ENCODE results near the gene AQP11. TPM values are rescaled to one million over a fixed set of nuclear protein-coding genes. Genes with fewer than 3 reads are reported as not detected.

The AQP11 gene
- total RNA-seq, 1 donor from 2014 or later: 0.58 TPM

DNA sequence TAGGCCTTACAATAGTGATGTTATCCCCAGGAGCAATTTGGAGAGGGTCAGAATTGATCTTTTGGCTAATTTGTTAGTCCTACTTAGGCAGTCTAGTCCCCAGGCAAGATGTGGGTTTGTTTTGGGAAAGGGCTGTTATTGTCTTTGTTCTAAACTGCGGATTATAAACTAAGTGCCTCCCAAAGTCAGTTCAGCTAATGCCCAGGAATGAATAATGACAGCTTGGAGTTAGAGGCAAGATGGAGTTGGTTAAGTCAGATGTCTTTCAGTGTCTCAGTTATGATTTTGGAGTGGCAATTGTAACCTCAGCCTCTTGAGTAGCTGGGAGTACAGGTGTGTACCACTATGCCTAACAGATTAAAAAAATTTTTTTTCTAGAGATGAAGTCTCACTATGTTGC, 55.1 kb downstream of the AQP11 start:
- DNase-seq (ENCODE audit: low read depth): no peak
- H3K4me3 ChIP-seq (ENCODE audit: low read depth, low read length): no peak overlapping the region
- TF ChIP-seq, protein P1, sequence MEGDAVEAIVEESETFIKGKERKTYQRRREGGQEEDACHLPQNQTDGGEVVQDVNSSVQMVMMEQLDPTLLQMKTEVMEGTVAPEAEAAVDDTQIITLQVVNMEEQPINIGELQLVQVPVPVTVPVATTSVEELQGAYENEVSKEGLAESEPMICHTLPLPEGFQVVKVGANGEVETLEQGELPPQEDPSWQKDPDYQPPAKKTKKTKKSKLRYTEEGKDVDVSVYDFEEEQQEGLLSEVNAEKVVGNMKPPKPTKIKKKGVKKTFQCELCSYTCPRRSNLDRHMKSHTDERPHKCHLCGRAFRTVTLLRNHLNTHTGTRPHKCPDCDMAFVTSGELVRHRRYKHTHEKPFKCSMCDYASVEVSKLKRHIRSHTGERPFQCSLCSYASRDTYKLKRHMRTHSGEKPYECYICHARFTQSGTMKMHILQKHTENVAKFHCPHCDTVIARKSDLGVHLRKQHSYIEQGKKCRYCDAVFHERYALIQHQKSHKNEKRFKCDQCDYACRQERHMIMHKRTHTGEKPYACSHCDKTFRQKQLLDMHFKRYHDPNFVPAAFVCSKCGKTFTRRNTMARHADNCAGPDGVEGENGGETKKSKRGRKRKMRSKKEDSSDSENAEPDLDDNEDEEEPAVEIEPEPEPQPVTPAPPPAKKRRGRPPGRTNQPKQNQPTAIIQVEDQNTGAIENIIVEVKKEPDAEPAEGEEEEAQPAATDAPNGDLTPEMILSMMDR (conservative IDR thresholded peaks at IDR 0.05; ENCODE audit: low read depth, low read length): no peak

DNA sequence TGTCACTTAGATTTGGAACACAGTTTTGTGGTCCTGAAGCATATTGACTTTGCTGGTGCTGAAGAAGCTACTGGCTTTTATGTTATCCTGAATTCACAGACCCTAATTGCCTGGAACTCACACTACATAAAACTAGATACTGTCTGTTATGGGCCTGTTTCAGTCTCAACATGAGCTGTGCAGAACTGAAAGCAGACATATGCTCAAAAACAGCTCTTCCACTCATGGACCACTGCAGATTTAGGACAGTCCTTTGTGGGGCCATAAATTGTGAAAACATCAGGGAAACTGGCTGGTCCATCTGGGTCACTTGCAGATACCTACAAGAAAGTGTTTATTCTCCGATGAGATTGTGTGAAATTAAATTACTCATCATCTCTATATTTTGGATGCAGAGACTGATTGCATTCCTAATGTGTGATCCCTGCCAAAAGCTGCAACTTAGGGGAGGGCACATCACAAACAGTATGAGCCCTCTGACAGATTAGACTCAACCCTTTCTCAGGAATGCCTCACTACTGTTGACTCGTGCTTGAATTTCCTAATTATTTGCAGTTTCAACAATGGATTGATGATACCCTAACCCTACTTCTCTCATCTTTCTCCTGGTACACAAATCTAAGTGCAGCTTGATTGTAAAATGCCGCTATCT, 58.0 kb downstream of the AQP11 start:
- TF ChIP-seq, protein P1 (conservative IDR thresholded peaks at IDR 0.05; ENCODE audit: low read depth, low read length): no peak
- no peak overlapping the region for H3K4me3 ChIP-seq (ENCODE audit: low read depth, low read length)
- DNase-seq (ENCODE audit: low read depth): no peak

DNA sequence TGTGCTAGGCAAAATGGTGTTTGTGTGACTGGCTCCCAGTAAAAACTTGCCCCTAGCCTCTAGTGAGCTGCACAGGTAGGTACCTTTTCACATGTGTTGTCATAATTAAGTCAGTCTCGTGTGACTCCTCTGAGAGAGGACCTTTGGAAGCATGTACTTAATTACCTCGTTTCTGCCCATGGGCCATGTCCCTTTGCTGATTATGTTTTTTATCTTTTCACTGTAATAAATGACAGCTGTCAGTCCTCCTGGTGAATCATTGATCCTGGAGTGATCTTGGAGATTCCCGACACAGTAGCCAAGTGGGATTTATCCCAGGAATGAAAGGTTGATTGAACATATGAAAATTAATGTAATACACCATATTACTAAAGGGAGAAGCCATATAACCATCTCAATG, 60.4 kb downstream of the AQP11 start:
- no peak overlapping the region for H3K4me3 ChIP-seq (ENCODE audit: low read depth, low read length)
- TF ChIP-seq, protein P1 (conservative IDR thresholded peaks at IDR 0.05; ENCODE audit: low read depth, low read length): no peak
- no peak for DNase-seq (ENCODE audit: low read depth)

DNA sequence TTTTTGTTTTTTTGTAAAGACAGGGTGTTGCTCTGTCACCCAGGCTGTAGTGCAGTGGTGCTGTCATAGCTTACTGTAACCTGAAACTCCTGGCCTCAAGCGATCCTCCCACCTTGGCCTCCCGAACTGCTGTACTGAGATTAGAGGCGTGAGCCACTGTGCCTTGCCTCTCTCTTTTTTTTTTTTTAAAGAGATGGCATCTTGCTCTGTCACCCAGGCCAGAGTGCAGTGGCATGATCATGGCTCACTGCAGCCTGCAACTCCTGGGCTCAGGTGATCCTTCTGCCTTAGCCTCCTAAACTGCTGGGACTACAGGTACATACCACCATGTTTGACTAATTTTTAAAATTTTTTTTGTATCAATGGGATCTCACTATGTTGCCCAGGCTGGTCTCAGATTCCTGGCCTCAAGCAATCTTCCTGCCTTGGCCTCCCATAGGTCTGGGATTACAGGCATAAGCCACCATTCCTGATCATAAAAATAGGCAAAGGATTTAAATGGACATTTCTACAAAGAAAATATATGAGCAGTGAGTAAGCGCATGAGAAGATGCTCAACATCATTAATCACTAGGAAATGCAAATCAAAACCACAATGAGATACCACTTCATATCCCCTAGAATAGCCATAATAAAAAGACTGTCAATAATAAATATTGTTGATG, 65.1 kb downstream of the AQP11 start:
- no peak overlapping the region for H3K4me3 ChIP-seq (ENCODE audit: low read depth, low read length)
- DNase-seq (ENCODE audit: low read depth): no peak
- TF ChIP-seq, protein P1 (conservative IDR thresholded peaks at IDR 0.05; ENCODE audit: low read depth, low read length): no peak

DNA sequence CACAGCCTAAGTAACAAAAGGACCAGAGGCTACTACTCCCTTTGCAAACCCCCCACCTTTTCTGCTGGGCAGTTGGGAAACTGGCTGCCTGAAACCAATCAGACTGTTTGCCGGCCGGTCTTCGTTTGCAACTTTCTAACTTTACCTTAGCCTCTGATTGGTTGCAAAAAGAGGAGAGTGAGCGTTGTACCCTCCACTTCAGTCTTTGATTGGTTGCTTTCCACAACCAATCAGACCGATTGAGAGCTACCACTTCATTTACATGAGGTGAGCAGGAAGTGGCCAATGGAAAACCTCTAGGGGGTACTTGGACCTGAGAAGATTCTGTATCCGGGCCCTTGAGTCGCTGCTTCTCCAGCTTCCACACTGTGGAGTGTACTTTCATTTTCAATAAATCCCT, 66.6 kb downstream of the AQP11 start:
- no peak overlapping the region for H3K4me3 ChIP-seq (ENCODE audit: low read depth, low read length)
- no peak for DNase-seq (ENCODE audit: low read depth)
- TF ChIP-seq, protein P1 (conservative IDR thresholded peaks at IDR 0.05; ENCODE audit: low read depth, low read length): no peak

DNA sequence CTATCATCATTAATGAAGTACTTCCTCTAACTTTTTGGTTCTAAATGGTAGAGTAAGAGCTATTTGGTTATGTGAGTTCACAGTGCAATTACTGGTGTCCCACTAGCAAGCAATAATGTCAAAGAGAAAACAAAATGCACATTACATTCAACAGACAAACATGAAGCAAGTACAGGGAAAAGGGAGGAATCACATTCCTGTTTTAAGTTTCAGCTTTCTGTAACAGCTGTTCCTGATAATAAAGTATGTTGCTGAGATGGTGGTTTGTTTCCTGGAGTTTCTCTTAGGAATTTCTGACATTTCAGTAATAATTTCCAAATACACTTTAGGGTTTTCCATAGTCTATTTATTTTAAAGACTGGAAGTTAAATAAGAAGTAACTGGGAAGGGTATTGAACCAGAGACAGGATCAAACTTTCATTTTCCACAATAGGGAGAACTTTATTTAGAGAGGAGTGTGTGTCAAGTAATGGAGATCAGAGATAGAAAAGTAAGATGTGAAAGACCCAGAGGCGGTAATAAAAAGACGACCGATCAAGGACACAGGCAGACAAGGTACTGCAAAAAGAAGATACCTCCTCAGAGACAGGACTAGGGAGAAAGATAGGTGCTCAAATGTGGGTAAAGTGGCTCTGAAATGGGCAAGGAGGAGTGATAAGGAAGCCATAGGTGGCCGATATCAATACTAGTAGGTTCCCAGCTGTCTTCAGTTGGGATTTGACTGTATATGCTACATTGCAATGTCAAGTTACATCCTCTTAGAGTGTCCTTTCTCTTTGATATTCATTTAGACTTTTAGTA, 68.7 kb downstream of the AQP11 start:
- no peak overlapping the region for H3K4me3 ChIP-seq (ENCODE audit: low read depth, low read length)
- TF ChIP-seq, protein P1 (conservative IDR thresholded peaks at IDR 0.05; ENCODE audit: low read depth, low read length): no peak
- DNase-seq (ENCODE audit: low read depth): no peak

Other genes starting within 250 kb of the AQP11 start
- gene PAK1, start 115.9 kb upstream of the AQP11 start, total RNA-seq: 26.0 and 38.8 TPM in 2 replicates
- gene CLNS1A, start 47.8 kb downstream of the AQP11 start, total RNA-seq: 112 and 162 TPM in 2 replicates
- 13.6 and 46.7 TPM in 2 replicates for gene RSF1, start 230.8 kb downstream of the AQP11 start, total RNA-seq
- 19.3 and 24.3 TPM in 2 replicates for gene AAMDC, start 231.2 kb downstream of the AQP11 start, total RNA-seq

All from epithelial cell of proximal tubule (primary cell).